Transverse colon (tissue), 4 donors: Measurements from ENCODE around the gene TOMM20L.

Experiments used
- CTCF ChIP-seq, 5 experiments: fragments of 200-600 bp in 3 of 5; fragments of 450-650 bp in 2 of 5; sonication (generic) in 3 of 5; IDR thresholded peaks; 1 replicate in 2 of 5; 2 replicates in 3 of 5; pipeline ENCODE4 v1.5.1; 2016 to 2017; ENCODE audit warnings: antibody characterized with exemption in 5 of 5, inconsistent platforms in 3 of 5, mild to moderate bottlenecking in 2 of 5, moderate library complexity in 1 of 5
- EP300 ChIP-seq: sonication (generic); formaldehyde crosslinking; IDR thresholded peaks from one replicate; pipeline ENCODE4 v1.6.1; 2017; ENCODE audit warnings: antibody characterized with exemption, low read depth
- POLR2A ChIP-seq: fragments of 450-650 bp; IDR thresholded peaks from one replicate; pipeline ENCODE4 v1.6.1; 2016; ENCODE audit warnings: antibody characterized with exemption, mild to moderate bottlenecking, moderate library complexity
- POLR2AphosphoS5 ChIP-seq, 3 donors: sonication (generic); formaldehyde crosslinking; IDR thresholded peaks; one replicate each; pipeline ENCODE4 v1.6.1; 2016; ENCODE audit warnings: antibody characterized with exemption in 3 of 3

GRCh38 chr14:58390830-58391229 is 4.9 kb upstream of the TOMM20L start:
- no peak for TF ChIP-seq POLR2AphosphoS5 (IDR thresholded peaks at IDR 0.05)
- TF ChIP-seq POLR2A: no peak
- TF ChIP-seq EP300: no peak
- no peak for TF ChIP-seq CTCF (IDR thresholded peaks at IDR 0.05)
